CD4-positive, CD25-positive, alpha-beta regulatory T cell (primary cell): ENCODE results near the gene APPBP2. TPM values are rescaled to one million over a fixed set of nuclear protein-coding genes. Genes with fewer than 3 reads are reported as not detected.

ENCODE experiments used
- ATAC-seq, 2 donors: fragments of 150-1000 bp; cut with Tn5 transposase; one replicate each; pipeline ENCODE4 v1.10.0; 2021; ENCODE audit warnings: low read depth in 2 of 2, moderate number of reproducible peaks in 2 of 2, moderate library complexity in 1 of 2
- DNase-seq, 3 donors: peaks; one replicate each; pipeline versions ENCODE4 v3.0.0 to v3.0.0-alpha.2; 2012 to 2022; ENCODE audit warnings: mixed read lengths in 1 of 3
- H3K27ac ChIP-seq: one replicate; pipeline ENCODE4 v1.7.0; 2013; ENCODE audit warnings: mild to moderate bottlenecking, low read length; ENCODE audit not compliant: insufficient read depth, poor library complexity, severe bottlenecking
- H3K27me3 ChIP-seq: one replicate; pipeline ENCODE4 v1.7.0; 2013; ENCODE audit warnings: low read length; ENCODE audit not compliant: control insufficient read depth, insufficient read depth
- H3K36me3 ChIP-seq: one replicate; pipeline ENCODE4 v1.7.0; 2013; ENCODE audit warnings: mild to moderate bottlenecking, low read length, moderate library complexity; ENCODE audit not compliant: control insufficient read depth, insufficient read depth
- H3K4me1 ChIP-seq: 2 replicates; pipeline ENCODE4 v1.7.0; 2013; ENCODE audit warnings: mild to moderate bottlenecking, low read length; ENCODE audit not compliant: insufficient read depth, control insufficient read depth, poor library complexity, severe bottlenecking
- H3K4me3 ChIP-seq: one replicate; pipeline ENCODE4 v1.7.0; 2013; ENCODE audit warnings: low read depth, mild to moderate bottlenecking, low read length, moderate library complexity
- H3K9me3 ChIP-seq, 2 experiments: 1 replicate in 1 of 2; 2 replicates in 1 of 2; pipeline ENCODE4 v1.7.0; 2013; ENCODE audit warnings: low read length in 2 of 2, mild to moderate bottlenecking in 1 of 2, moderate library complexity in 1 of 2; ENCODE audit not compliant: control insufficient read depth in 2 of 2
- H3K27ac Mint-ChIP-seq, 3 donors: one replicate each; pipeline ENCODE4 v1.8.0; 2020 to 2022; ENCODE audit warnings: mild to moderate bottlenecking in 3 of 3, mixed read lengths in 3 of 3, moderate library complexity in 2 of 3
- H3K27me3 Mint-ChIP-seq: one replicate; pipeline ENCODE4 v1.8.0; 2022; ENCODE audit warnings: mild to moderate bottlenecking, mixed read lengths
- H3K36me3 Mint-ChIP-seq: one replicate; pipeline ENCODE4 v1.8.0; 2020; ENCODE audit warnings: mixed read lengths
- H3K4me1 Mint-ChIP-seq, 4 donors: one replicate each; pipeline ENCODE4 v1.8.0; 2020 to 2022; ENCODE audit warnings: mixed read lengths in 4 of 4, mild to moderate bottlenecking in 1 of 4
- H3K4me3 Mint-ChIP-seq, 4 donors: one replicate each; pipeline ENCODE4 v1.8.0; 2020 to 2022; ENCODE audit warnings: mild to moderate bottlenecking in 4 of 4, mixed read lengths in 4 of 4, moderate library complexity in 3 of 4
- H3K9me3 Mint-ChIP-seq, 7 donors: one replicate each; pipeline ENCODE4 v1.8.0; 2020 to 2022; ENCODE audit warnings: mixed read lengths in 7 of 7, mild to moderate bottlenecking in 3 of 7, moderate library complexity in 2 of 7
- polyA plus RNA-seq, 4 donors: library from polyadenylated mRNA; unstranded; fragments of 300-500 nt; fragmentation: Illumina TruSeq; gene quantifications; one replicate each; pipeline ENCODE4 v1.2.3, GENCODE V29; 2021
- total RNA-seq: library from RNA; stranded (reverse); gene quantifications from one replicate; pipeline ENCODE4 v1.2.3, GENCODE V29; 2022

Gene APPBP2
- total and polyA plus RNA-seq, 5 donors from 2014 or later: 26.2 to 39.1 (median 33.5) TPM

- no peak overlapping the region for H3K4me3 Mint-ChIP-seq
- no peak overlapping the region for H3K4me3 ChIP-seq
Measured at GRCh38 chr17:60545465-60546191, 19.6 kb upstream of the APPBP2 start.

DNA sequence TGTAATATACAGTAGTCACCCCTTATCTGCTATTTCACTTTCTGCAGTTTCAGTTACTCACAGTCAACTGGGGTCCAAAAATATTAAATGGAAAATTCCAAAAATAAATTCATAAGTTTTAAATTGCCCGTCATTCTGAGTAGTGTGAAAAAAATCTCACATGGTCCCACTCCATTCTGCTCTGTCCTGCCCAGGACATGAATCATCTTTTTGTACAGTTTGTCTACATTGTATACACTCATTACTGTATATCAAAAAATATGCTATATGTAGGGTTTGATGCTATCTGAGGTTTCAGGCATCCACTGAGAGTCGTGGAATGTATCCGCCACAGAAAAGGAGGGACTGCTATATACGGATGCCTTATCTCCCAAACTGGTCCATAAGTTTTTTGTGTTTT, 16.0 kb upstream of the APPBP2 start:
- no peaks in the 10 kb centered on the region for H3K9me3 ChIP-seq
- H3K27ac ChIP-seq: no peak overlapping the region
- H3K4me3 ChIP-seq: no peak overlapping the region
- DNase-seq (no peak), ATAC-seq (no peak)
- no peaks in the 10 kb centered on the region for H3K4me1 ChIP-seq
- H3K9me3 Mint-ChIP-seq: no peaks in the 10 kb centered on the region
- no peaks in the 10 kb centered on the region for H3K36me3 Mint-ChIP-seq
- no peaks in the 10 kb centered on the region for H3K27me3 ChIP-seq
- no peaks in the 10 kb centered on the region for H3K36me3 ChIP-seq
- peaks cover 5% of the 10 kb centered on the region for H3K27me3 Mint-ChIP-seq
- H3K4me1 Mint-ChIP-seq: no peaks in the 10 kb centered on the region
- no peak overlapping the region for H3K4me3 Mint-ChIP-seq
- no peak overlapping the region for H3K27ac Mint-ChIP-seq

More at GRCh38 chr17:60545465-60546191, 19.6 kb upstream of the APPBP2 start:
- Histone ChIP-seq H3K4me1 (no peaks in the 10 kb centered on the region), H3K36me3 (no peaks in the 10 kb centered on the region), H3K9me3 (no peaks in the 10 kb centered on the region), H3K27me3 (no peaks in the 10 kb centered on the region), H3K27ac (no peak overlapping the region)
- Mint-ChIP-seq H3K9me3 (no peaks in the 10 kb centered on the region), H3K4me1 (peaks cover 0 to 5% (median 0%) of the 10 kb centered on the region in 4 donors), H3K36me3 (no peaks in the 10 kb centered on the region), H3K27ac (no peak overlapping the region), H3K27me3 (no peaks in the 10 kb centered on the region)
- DNase-seq (no peak), ATAC-seq (no peak)

- ATAC-seq (no peak), DNase-seq (no peak)
- Histone ChIP-seq H3K27me3 (no peaks in the 10 kb centered on the region), H3K36me3 (no peaks in the 10 kb centered on the region), H3K27ac (no peak overlapping the region), H3K4me1 (no peaks in the 10 kb centered on the region), H3K4me3 (no peak overlapping the region), H3K9me3 (no peaks in the 10 kb centered on the region)
- Mint-ChIP-seq H3K27me3 (peaks cover 5% of the 10 kb centered on the region), H3K9me3 (no peaks in the 10 kb centered on the region), H3K4me1 (no peaks in the 10 kb centered on the region), H3K36me3 (no peaks in the 10 kb centered on the region), H3K4me3 (no peak overlapping the region), H3K27ac (no peak overlapping the region)
Measured at GRCh38 chr17:60540460-60540859, 14.4 kb upstream of the APPBP2 start.

- Mint-ChIP-seq H3K4me1 (no peaks in the 10 kb centered on the region), H3K4me3 (no peak overlapping the region), H3K9me3 (no peaks in the 10 kb centered on the region), H3K27me3 (peaks cover 5% of the 10 kb centered on the region), H3K27ac (no peak overlapping the region), H3K36me3 (no peaks in the 10 kb centered on the region)
- Histone ChIP-seq H3K27me3 (no peaks in the 10 kb centered on the region), H3K9me3 (no peaks in the 10 kb centered on the region), H3K36me3 (no peaks in the 10 kb centered on the region), H3K27ac (no peak overlapping the region), H3K4me3 (no peak overlapping the region), H3K4me1 (no peaks in the 10 kb centered on the region)
- DNase-seq (no peak), ATAC-seq (no peak)
Measured at GRCh38 chr17:60539807-60540206, 13.8 kb upstream of the APPBP2 start.

DNA sequence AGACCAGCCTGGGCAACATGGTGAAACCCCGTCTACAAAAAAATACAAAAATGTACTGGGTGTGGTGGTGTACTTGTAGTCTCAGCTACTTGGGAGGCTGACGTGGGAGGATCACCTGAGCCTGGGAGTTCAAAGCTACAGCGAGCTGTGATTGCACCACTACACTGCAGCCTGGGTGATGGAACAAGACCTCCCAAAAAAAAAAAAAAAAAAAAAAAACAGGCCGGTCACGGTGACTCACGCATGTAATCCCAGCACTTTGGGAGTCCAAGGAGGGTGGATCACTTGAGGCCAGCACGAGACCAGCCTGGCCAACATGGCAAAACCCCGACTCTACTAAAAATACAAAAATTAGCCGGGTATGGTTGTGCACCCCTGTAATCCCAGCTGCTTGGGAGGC, 12.7 kb upstream of the APPBP2 start:
- no peaks in the 10 kb centered on the region for H3K36me3 ChIP-seq
- ATAC-seq (no peak), DNase-seq (no peak)
- H3K27me3 ChIP-seq: no peaks in the 10 kb centered on the region
- Mint-ChIP-seq H3K27ac (no peak overlapping the region), H3K9me3 (no peaks in the 10 kb centered on the region), H3K4me1 (no peaks in the 10 kb centered on the region), H3K4me3 (no peak overlapping the region), H3K36me3 (no peaks in the 10 kb centered on the region), H3K27me3 (peaks cover 5% of the 10 kb centered on the region)
- H3K9me3 ChIP-seq: no peaks in the 10 kb centered on the region
- no peaks in the 10 kb centered on the region for H3K4me1 ChIP-seq
- H3K4me3 ChIP-seq: no peak overlapping the region
- H3K27ac ChIP-seq: no peak overlapping the region

- no peak for ATAC-seq
- H3K27me3 Mint-ChIP-seq: peaks cover 11% of the 10 kb centered on the region
- H3K4me3 Mint-ChIP-seq: peak overlapping the region in 1 of 4 donors; percentile 8
Measured at GRCh38 chr17:60535382-60536279, 9.6 kb upstream of the APPBP2 start.

GRCh38 chr17:60534613-60535157, 8.6 kb upstream of the APPBP2 start:
- Mint-ChIP-seq H3K4me1 (peaks cover 0 to 4% (median 3%) of the 10 kb centered on the region in 4 donors), H3K9me3 (peaks cover 0 to 1% (median 0%) of the 10 kb centered on the region in 7 donors), H3K27me3 (peaks cover 11% of the 10 kb centered on the region), H3K27ac (no peak overlapping the region), H3K36me3 (no peaks in the 10 kb centered on the region), H3K4me3 (no peak overlapping the region)
- H3K27ac ChIP-seq: no peak overlapping the region
- no peaks in the 10 kb centered on the region for H3K9me3 ChIP-seq
- no peak for DNase-seq
- no peaks in the 10 kb centered on the region for H3K36me3 ChIP-seq
- H3K4me3 ChIP-seq: no peak overlapping the region
- ATAC-seq: no peak
- no peaks in the 10 kb centered on the region for H3K4me1 ChIP-seq
- H3K27me3 ChIP-seq: no peaks in the 10 kb centered on the region

More at GRCh38 chr17:60535382-60536279, 9.6 kb upstream of the APPBP2 start:
- H3K4me1 Mint-ChIP-seq: peaks cover 0 to 4% (median 3%) of the 10 kb centered on the region in 4 donors
- Histone ChIP-seq H3K27me3 (no peaks in the 10 kb centered on the region), H3K36me3 (no peaks in the 10 kb centered on the region), H3K27ac (no peak overlapping the region), H3K4me3 (no peak overlapping the region), H3K4me1 (no peaks in the 10 kb centered on the region), H3K9me3 (no peaks in the 10 kb centered on the region)
- peaks cover 0 to 1% (median 0%) of the 10 kb centered on the region in 7 donors for H3K9me3 Mint-ChIP-seq
- no peaks in the 10 kb centered on the region for H3K36me3 Mint-ChIP-seq
- no peak for DNase-seq
- H3K27ac Mint-ChIP-seq: no peak overlapping the region
